ENCODE measurements around the gene FAM20C.

Gene FAM20C

GRCh38 chr7:159370-160270 lies 32.8 kb upstream of the FAM20C start:
- no peak for DNase-seq

- DNase-seq, result no peak
Measured at GRCh38 chr7:160958-161725, 31.2 kb upstream of the FAM20C start.

- DNase-seq, result no peak
Measured at GRCh38 chr7:162632-163297, 29.6 kb upstream of the FAM20C start.

GRCh38 chr7:163298-163695 lies 29.1 kb upstream of the FAM20C start:
- DNase-seq, result no peak

- no peak for DNase-seq
Measured at GRCh38 chr7:163971-164881, 28.1 kb upstream of the FAM20C start.

GRCh38 chr7:164882-165660 lies 27.3 kb upstream of the FAM20C start:
- DNase-seq, result no peak

- no peak for DNase-seq
Measured at GRCh38 chr7:165661-166337, 26.6 kb upstream of the FAM20C start.

GRCh38 chr7:166338-167060 lies 25.9 kb upstream of the FAM20C start:
- no peak for DNase-seq

- DNase-seq, result no peak
Measured at GRCh38 chr7:167090-167855, 25.1 kb upstream of the FAM20C start.

GRCh38 chr7:167976-168791 lies 24.2 kb upstream of the FAM20C start:
- no peak for DNase-seq

- DNase-seq, result no peak
Measured at GRCh38 chr7:169276-170172, 22.8 kb upstream of the FAM20C start.

- DNase-seq, result no peak
Measured at GRCh38 chr7:170551-171363, 21.6 kb upstream of the FAM20C start.

GRCh38 chr7:171364-171904 lies 20.9 kb upstream of the FAM20C start:
- DNase-seq, result no peak

GRCh38 chr7:171912-172515 lies 20.4 kb upstream of the FAM20C start:
- no peak for DNase-seq

- no peak for DNase-seq
Measured at GRCh38 chr7:173209-173918, 19.0 kb upstream of the FAM20C start.

Data from amniotic stem cell (primary cell).